ENCODE data around the gene RAB39A.

Gene RAB39A

GRCh38 chr11:107957109-107957588 is 28.9 kb downstream of the RAB39A start:
- Histone ChIP-seq H2BK15ac (ENCODE audit: low read depth, poor library complexity, severe bottlenecking) (no peak overlapping the region), H3K23ac (ENCODE audit: low read length in 2 of 2) (no peak overlapping the region), H3K9me3 (ENCODE audit: control insufficient read depth, low read length) (no peaks in the 10 kb centered on the region), H3K4me1 (ENCODE audit: control insufficient read depth, insufficient read depth, low read depth, low read length) (no peaks in the 10 kb centered on the region), H4K8ac (ENCODE audit: low read length) (no peak overlapping the region), H3K9ac (ENCODE audit: low read length) (peak overlapping the region; percentile 39), H3K4me3 (ENCODE audit: insufficient read depth in 1 of 2, low read depth in 1 of 2, low read length in 2 of 2) (peak overlapping the region in 1 of 2 experiments; percentile 25), H4K91ac (ENCODE audit: low read length) (no peak overlapping the region), H3K27ac (ENCODE audit: low read length, poor library complexity, severe bottlenecking) (no peak overlapping the region), H3K27me3 (ENCODE audit: control insufficient read depth in 1 of 2, insufficient read depth in 1 of 2, low read length in 2 of 2) (peaks cover 9 to 23% of the 10 kb centered on the region in 2 experiments), H3K4me2 (ENCODE audit: low read length, poor library complexity, severe bottlenecking) (no peak overlapping the region), H2BK120ac (ENCODE audit: low read depth, low read length) (no peak overlapping the region), H3K4ac (ENCODE audit: low read depth in 1 of 2, low read length in 2 of 2) (no peak overlapping the region), H3K14ac (ENCODE audit: low read length in 2 of 2) (no peak overlapping the region), H3K36me3 (ENCODE audit: control insufficient read depth in 1 of 2, insufficient read depth in 2 of 2, low read depth in 1 of 2, low read length in 2 of 2) (no peaks in the 10 kb centered on the region), H3K79me1 (replicated peaks; ENCODE audit: low read length, poor library complexity, severe bottlenecking) (no peaks in the 10 kb centered on the region), H2BK12ac (ENCODE audit: low read length in 2 of 2) (no peak overlapping the region), H2BK5ac (ENCODE audit: low read depth, low read length, poor library complexity, severe bottlenecking) (no peak overlapping the region), H2AFZ (ENCODE audit: low read depth, low read length) (no peak overlapping the region), H3K18ac (ENCODE audit: low read depth in 1 of 2, low read length in 2 of 2) (no peak overlapping the region), H2AK5ac (ENCODE audit: low read length, severe bottlenecking) (no peak overlapping the region)
- DNase-seq: no peak
- WGBS: 0% methylated on average over 1 of the region's 1 CpG

GRCh38 chr11:107961480-107961879 is 33.2 kb downstream of the RAB39A start:
- Histone ChIP-seq H2BK15ac (ENCODE audit: low read depth, poor library complexity, severe bottlenecking) (no peak overlapping the region), H2AK5ac (ENCODE audit: low read length, severe bottlenecking) (no peak overlapping the region), H3K4me1 (ENCODE audit: control insufficient read depth, insufficient read depth, low read depth, low read length) (no peaks in the 10 kb centered on the region), H2BK120ac (ENCODE audit: low read depth, low read length) (no peak overlapping the region), H4K8ac (ENCODE audit: low read length) (no peak overlapping the region), H3K9ac (ENCODE audit: low read length) (no peak overlapping the region), H3K9me3 (ENCODE audit: control insufficient read depth, low read length) (no peaks in the 10 kb centered on the region), H3K4me2 (ENCODE audit: low read length, poor library complexity, severe bottlenecking) (no peak overlapping the region), H3K36me3 (ENCODE audit: control insufficient read depth in 1 of 2, insufficient read depth in 2 of 2, low read depth in 1 of 2, low read length in 2 of 2) (no peaks in the 10 kb centered on the region), H3K23ac (ENCODE audit: low read length in 2 of 2) (no peak overlapping the region), H3K27me3 (ENCODE audit: control insufficient read depth in 1 of 2, insufficient read depth in 1 of 2, low read length in 2 of 2) (peaks cover 17 to 18% of the 10 kb centered on the region in 2 experiments), H4K91ac (ENCODE audit: low read length) (no peak overlapping the region), H2AFZ (ENCODE audit: low read depth, low read length) (no peak overlapping the region), H3K14ac (ENCODE audit: low read length in 2 of 2) (no peak overlapping the region), H3K4me3 (ENCODE audit: insufficient read depth in 1 of 2, low read depth in 1 of 2, low read length in 2 of 2) (no peak overlapping the region), H3K79me1 (replicated peaks; ENCODE audit: low read length, poor library complexity, severe bottlenecking) (no peaks in the 10 kb centered on the region), H3K27ac (ENCODE audit: low read length, poor library complexity, severe bottlenecking) (no peak overlapping the region), H3K4ac (ENCODE audit: low read depth in 1 of 2, low read length in 2 of 2) (no peak overlapping the region), H2BK12ac (ENCODE audit: low read length in 2 of 2) (no peak overlapping the region), H3K18ac (ENCODE audit: low read depth in 1 of 2, low read length in 2 of 2) (no peak overlapping the region), H2BK5ac (ENCODE audit: low read depth, low read length, poor library complexity, severe bottlenecking) (no peak overlapping the region)
- WGBS: no CpG with 5 or more reads among the region's 3 CpGs
- DNase-seq: no peak

GRCh38 chr11:107962181-107962580 is 33.9 kb downstream of the RAB39A start:
- H3K27ac ChIP-seq (ENCODE audit: low read length, poor library complexity, severe bottlenecking): no peak overlapping the region
- no peak overlapping the region for H2BK120ac ChIP-seq (ENCODE audit: low read depth, low read length)
- H2BK12ac ChIP-seq (ENCODE audit: low read length in 2 of 2): no peak overlapping the region
- H3K79me1 ChIP-seq (replicated peaks; ENCODE audit: low read length, poor library complexity, severe bottlenecking): no peaks in the 10 kb centered on the region
- H3K18ac ChIP-seq (ENCODE audit: low read depth in 1 of 2, low read length in 2 of 2): no peak overlapping the region
- H3K36me3 ChIP-seq (ENCODE audit: control insufficient read depth in 1 of 2, insufficient read depth in 2 of 2, low read depth in 1 of 2, low read length in 2 of 2): no peaks in the 10 kb centered on the region
- no peak overlapping the region for H2BK5ac ChIP-seq (ENCODE audit: low read depth, low read length, poor library complexity, severe bottlenecking)
- H2AK5ac ChIP-seq (ENCODE audit: low read length, severe bottlenecking): no peak overlapping the region
- H3K9me3 ChIP-seq (ENCODE audit: control insufficient read depth, low read length): no peaks in the 10 kb centered on the region
- no peak overlapping the region for H3K4me3 ChIP-seq (ENCODE audit: insufficient read depth in 1 of 2, low read depth in 1 of 2, low read length in 2 of 2)
- no peak overlapping the region for H3K14ac ChIP-seq (ENCODE audit: low read length in 2 of 2)
- WGBS: 95% methylated on average over 1 of the region's 1 CpG
- no peak overlapping the region for H4K8ac ChIP-seq (ENCODE audit: low read length)
- peaks cover 16 to 17% of the 10 kb centered on the region in 2 experiments for H3K27me3 ChIP-seq (ENCODE audit: control insufficient read depth in 1 of 2, insufficient read depth in 1 of 2, low read length in 2 of 2)
- no peak overlapping the region for H3K9ac ChIP-seq (ENCODE audit: low read length)
- H4K91ac ChIP-seq (ENCODE audit: low read length): no peak overlapping the region
- no peak overlapping the region for H3K4me2 ChIP-seq (ENCODE audit: low read length, poor library complexity, severe bottlenecking)
- no peak overlapping the region for H2AFZ ChIP-seq (ENCODE audit: low read depth, low read length)
- no peaks in the 10 kb centered on the region for H3K4me1 ChIP-seq (ENCODE audit: control insufficient read depth, insufficient read depth, low read depth, low read length)
- DNase-seq: no peak
- no peak overlapping the region for H3K23ac ChIP-seq (ENCODE audit: low read length in 2 of 2)
- H2BK15ac ChIP-seq (ENCODE audit: low read depth, poor library complexity, severe bottlenecking): no peak overlapping the region
- no peak overlapping the region for H3K4ac ChIP-seq (ENCODE audit: low read depth in 1 of 2, low read length in 2 of 2)

GRCh38 chr11:107963091-107963490 is 34.8 kb downstream of the RAB39A start:
- peaks cover 14 to 17% of the 10 kb centered on the region in 2 experiments for H3K27me3 ChIP-seq (ENCODE audit: control insufficient read depth in 1 of 2, insufficient read depth in 1 of 2, low read length in 2 of 2)

More at GRCh38 chr11:107963091-107963490, 34.8 kb downstream of the RAB39A start:
- Histone ChIP-seq H3K9me3 (ENCODE audit: control insufficient read depth, low read length) (no peaks in the 10 kb centered on the region), H3K18ac (ENCODE audit: low read depth in 1 of 2, low read length in 2 of 2) (no peak overlapping the region), H2BK120ac (ENCODE audit: low read depth, low read length) (no peak overlapping the region), H3K4me1 (ENCODE audit: control insufficient read depth, insufficient read depth, low read depth, low read length) (no peaks in the 10 kb centered on the region), H3K4me2 (ENCODE audit: low read length, poor library complexity, severe bottlenecking) (no peak overlapping the region), H3K4me3 (ENCODE audit: insufficient read depth in 1 of 2, low read depth in 1 of 2, low read length in 2 of 2) (no peak overlapping the region), H2BK12ac (ENCODE audit: low read length in 2 of 2) (no peak overlapping the region), H3K36me3 (ENCODE audit: control insufficient read depth in 1 of 2, insufficient read depth in 2 of 2, low read depth in 1 of 2, low read length in 2 of 2) (no peaks in the 10 kb centered on the region), H3K14ac (ENCODE audit: low read length in 2 of 2) (no peak overlapping the region), H3K79me1 (replicated peaks; ENCODE audit: low read length, poor library complexity, severe bottlenecking) (no peaks in the 10 kb centered on the region), H3K27ac (ENCODE audit: low read length, poor library complexity, severe bottlenecking) (no peak overlapping the region), H3K9ac (ENCODE audit: low read length) (no peak overlapping the region), H4K8ac (ENCODE audit: low read length) (no peak overlapping the region), H2AFZ (ENCODE audit: low read depth, low read length) (no peak overlapping the region), H3K23ac (ENCODE audit: low read length in 2 of 2) (no peak overlapping the region), H2BK15ac (ENCODE audit: low read depth, poor library complexity, severe bottlenecking) (no peak overlapping the region), H2BK5ac (ENCODE audit: low read depth, low read length, poor library complexity, severe bottlenecking) (no peak overlapping the region), H2AK5ac (ENCODE audit: low read length, severe bottlenecking) (no peak overlapping the region), H4K91ac (ENCODE audit: low read length) (no peak overlapping the region), H3K4ac (ENCODE audit: low read depth in 1 of 2, low read length in 2 of 2) (no peak overlapping the region)
- no peak for DNase-seq
- 72% methylated on average over 6 of the region's 8 CpGs for WGBS

Measured in mesenchymal stem cell (in vitro differentiated cells and primary cell).